ENCODE measurements around the gene NEURL1B.

NEURL1B gene

DNA sequence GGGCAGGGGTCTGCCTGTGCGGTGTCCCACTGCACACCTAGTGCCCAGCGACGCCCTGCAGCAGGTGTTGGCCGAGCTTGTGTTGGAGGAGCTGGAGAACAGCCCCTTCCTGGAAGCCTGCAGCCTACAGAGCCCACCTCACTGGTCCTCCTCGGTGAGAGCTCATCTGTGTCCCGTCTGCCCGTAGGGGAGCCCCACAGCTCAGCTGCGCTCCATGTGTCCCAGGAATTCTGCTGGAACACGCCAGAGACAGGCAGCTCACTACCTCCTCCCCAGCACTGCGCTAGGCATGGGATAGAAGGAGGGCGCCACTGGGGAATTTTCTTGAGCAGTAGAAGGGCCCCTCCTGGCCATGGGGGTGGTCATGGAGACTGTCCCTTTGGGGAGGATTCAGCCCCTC lies 85.9 kb downstream of the NEURL1B start:
- in situ Hi-C loops (cut with HindIII; ENCODE audit: low sequenced_read_pairs): no loop called here

GRCh38 chr5:172727551-172727950 lies 86.5 kb downstream of the NEURL1B start:
- in situ Hi-C loops (cut with HindIII; ENCODE audit: low sequenced_read_pairs): no loop called here

GRCh38 chr5:172728481-172729241 lies 87.6 kb downstream of the NEURL1B start:
- in situ Hi-C loops (cut with HindIII; ENCODE audit: low sequenced_read_pairs): no loop called here

DNA sequence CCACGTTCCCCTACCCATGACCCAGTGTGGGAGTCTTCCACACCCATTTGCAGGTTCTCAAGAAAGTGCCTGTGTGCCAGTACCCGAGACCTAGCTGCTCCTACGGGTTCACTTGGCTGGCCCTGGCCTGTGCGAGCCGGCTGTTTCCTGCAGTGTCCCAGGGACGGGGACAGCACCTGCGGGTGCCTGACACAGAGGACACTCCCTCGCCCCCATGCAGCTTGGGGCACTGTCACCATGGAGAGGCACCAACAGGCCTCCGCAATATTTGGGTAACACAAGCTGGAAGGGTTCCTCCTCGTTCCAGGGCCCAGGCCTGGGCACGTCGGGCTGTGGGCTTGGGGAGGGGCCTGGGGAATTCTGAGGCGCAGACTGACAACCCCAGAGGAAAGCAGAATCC lies 88.5 kb downstream of the NEURL1B start:
- in situ Hi-C loops (cut with HindIII; ENCODE audit: low sequenced_read_pairs): no loop called here

GRCh38 chr5:172730222-172730621 lies 89.2 kb downstream of the NEURL1B start:
- in situ Hi-C loops (cut with HindIII; ENCODE audit: low sequenced_read_pairs): no loop called here

DNA sequence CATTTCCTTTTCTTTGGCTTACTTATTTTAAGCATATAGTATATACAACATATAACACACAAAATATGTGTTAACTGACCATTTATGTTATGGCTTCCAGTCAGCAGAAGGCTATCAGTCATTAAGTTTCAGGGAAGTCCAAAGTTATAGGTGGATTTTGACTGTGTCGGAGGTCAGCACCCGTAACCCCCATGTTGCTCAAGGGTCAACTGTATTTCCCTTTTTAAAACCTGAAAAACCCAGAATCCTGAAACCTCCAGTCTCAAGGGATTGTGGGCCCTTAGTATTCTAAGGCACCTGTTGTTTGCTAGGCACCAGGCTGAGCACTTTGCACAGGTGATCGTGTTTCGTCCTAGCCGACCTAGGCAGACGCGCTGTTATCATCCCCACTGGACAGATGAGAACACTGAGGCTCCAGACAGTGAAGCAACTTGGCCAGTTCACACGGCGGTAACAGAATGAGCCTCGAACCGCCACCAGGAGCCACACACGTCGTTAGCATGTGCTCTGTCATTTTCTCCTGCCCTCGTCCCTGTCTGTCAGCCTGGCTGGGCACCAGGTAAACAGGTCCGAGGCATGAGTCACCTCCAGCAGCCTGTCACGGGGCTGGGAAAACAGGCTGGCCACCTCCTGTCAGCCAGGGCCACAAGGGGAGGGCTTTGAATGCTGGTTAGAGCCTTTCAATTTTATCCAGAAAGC lies 90.1 kb downstream of the NEURL1B start:
- in situ Hi-C loops (cut with HindIII; ENCODE audit: low sequenced_read_pairs): no loop called here

DNA sequence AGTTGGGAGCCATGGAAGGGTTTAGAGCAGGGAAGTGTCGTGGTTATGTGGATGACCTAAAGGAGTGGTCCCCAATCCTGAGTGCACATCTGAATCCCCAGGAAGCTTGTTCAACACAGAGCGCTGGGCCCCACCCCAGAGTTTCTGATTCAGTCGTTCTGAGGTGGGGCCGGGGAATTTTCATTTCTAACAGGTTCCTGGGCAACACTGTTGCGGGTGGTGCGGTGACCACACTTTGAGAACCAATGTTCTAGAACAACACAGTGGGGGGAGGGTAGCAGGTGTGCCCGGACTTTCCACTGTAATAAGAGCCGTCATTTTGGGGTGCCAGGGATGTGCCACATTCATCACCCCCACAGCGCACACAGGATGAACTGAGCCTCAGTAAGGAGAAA lies 90.6 kb downstream of the NEURL1B start:
- in situ Hi-C loops (cut with HindIII; ENCODE audit: low sequenced_read_pairs): no loop called here

- in situ Hi-C loops (cut with HindIII; ENCODE audit: low sequenced_read_pairs): no loop called here
Observed at GRCh38 chr5:172732201-172732865, 91.3 kb downstream of the NEURL1B start.

- in situ Hi-C loops (cut with HindIII; ENCODE audit: low sequenced_read_pairs): no loop called here
Observed at GRCh38 chr5:172733131-172733973, 92.3 kb downstream of the NEURL1B start.

GRCh38 chr5:172733974-172734346 lies 92.9 kb downstream of the NEURL1B start:
- in situ Hi-C loops (cut with HindIII; ENCODE audit: low sequenced_read_pairs): no loop called here

DNA sequence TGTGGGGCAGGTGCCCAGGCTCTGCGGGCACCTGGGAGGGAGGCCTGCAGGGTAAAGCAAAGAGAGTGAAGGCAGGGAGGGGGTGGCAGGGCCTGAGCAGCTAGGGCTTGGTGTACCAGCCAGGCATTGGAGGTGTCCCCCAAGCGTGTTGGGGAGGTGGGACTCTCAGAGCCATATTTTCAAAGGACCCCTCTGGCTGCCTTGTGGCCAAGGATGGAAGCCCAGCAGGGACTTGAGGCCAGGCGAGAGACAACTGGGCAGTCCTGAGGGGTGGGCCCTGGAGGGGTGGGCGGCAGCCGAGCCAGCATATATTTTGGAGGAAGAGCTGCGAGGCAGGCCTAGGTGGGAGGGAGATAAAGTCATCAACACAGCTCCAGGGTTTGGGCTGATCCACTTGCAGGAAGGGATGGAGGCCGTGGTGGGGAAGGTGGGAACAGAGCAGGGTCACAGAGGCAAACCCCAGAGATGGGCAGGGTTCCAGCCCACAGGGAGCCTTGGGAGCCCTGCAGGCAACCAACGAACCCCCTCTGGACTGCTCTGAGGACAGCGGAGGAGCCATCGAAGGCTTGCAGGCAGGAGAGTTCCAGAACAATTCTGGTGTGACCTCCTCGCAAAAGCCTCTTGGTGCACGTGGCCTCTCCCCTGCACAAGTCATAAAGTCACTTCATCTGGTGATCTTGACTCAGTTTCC lies 94.2 kb downstream of the NEURL1B start:
- in situ Hi-C loops (cut with HindIII; ENCODE audit: low sequenced_read_pairs): no loop called here

GRCh38 chr5:172736508-172737135 lies 95.6 kb downstream of the NEURL1B start:
- in situ Hi-C loops (cut with HindIII; ENCODE audit: low sequenced_read_pairs): no loop called here

DNA sequence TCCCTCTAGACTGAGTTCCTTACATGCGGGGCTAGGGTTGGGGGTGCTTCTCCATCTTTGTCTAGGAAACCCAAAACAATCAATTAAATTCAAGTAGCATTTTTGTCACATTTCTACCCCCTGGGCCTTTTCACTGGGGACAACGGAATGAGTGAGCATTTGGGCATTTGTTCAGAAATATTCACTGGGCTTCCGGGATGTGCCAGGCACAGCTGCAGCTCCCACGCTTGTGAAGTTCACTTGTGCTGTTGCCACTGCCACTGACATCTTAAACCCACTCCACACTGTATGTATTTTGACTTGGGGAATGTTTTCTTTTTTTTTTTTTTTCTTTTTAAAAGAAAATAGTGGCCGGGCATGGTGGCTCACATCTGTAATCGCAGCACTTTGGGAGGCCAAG lies 98.3 kb downstream of the NEURL1B start:
- in situ Hi-C loops (cut with HindIII; ENCODE audit: low sequenced_read_pairs): no loop called here

- in situ Hi-C loops (cut with HindIII; ENCODE audit: low sequenced_read_pairs): no loop called here
Observed at GRCh38 chr5:172740428-172741205, 99.6 kb downstream of the NEURL1B start.

Measured in DLD1 (cell line).